NCI-H510A (cell line): ENCODE results near the gene CCHCR1.
"Not testable (repeated sequence)": the region's sequence is repeated elsewhere in the genome, so short reads cannot be mapped to it uniquely, and the experiment has no call there.

Experiments used
- DNase-seq: peaks from one replicate; lab custom pipeline; 2025; lab: John Stamatoyannopoulos, UW

Gene CCHCR1, protein sequence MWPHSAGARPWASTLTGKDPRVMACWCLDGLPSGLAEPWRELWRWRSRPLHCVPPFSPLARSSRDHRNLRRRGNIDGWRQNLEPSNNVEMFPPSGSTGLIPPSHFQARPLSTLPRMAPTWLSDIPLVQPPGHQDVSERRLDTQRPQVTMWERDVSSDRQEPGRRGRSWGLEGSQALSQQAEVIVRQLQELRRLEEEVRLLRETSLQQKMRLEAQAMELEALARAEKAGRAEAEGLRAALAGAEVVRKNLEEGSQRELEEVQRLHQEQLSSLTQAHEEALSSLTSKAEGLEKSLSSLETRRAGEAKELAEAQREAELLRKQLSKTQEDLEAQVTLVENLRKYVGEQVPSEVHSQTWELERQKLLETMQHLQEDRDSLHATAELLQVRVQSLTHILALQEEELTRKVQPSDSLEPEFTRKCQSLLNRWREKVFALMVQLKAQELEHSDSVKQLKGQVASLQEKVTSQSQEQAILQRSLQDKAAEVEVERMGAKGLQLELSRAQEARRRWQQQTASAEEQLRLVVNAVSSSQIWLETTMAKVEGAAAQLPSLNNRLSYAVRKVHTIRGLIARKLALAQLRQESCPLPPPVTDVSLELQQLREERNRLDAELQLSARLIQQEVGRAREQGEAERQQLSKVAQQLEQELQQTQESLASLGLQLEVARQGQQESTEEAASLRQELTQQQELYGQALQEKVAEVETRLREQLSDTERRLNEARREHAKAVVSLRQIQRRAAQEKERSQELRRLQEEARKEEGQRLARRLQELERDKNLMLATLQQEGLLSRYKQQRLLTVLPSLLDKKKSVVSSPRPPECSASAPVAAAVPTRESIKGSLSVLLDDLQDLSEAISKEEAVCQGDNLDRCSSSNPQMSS

DNA sequence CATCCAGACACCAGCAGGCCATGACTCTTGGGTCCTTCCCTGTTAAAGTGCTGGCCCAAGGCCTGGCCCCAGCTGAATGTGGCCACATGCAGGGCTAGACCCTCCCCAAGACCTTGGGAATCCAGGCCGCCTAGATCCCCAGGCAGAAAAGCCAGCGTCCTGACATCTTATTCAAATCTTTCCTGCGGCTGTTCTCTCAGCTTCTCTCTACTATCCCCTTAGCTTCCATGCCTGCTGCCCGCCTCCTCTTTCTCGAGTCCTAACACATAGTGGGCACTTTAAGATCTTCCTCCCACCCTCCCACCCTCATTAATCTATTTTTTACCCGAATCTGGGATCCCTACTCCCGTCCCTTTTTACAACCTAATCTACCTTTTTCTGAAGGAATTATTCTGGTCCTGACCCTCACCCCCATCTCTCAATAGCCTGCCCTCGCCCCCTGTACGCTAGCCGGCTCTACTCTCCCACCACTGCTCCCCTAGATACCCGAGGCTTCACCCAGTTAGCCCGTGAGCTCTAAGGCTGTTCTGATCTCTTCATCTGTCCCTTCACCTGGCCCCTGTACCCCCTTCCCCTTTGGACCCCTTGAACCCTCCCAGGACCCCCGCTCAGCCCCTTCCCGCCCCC lies at the start of gene CCHCR1:
Gene CCHCR1 (minus strand): TSS at position 290 of the 627 bp plus-strand sequence. CDS start 202 bp downstream, at position 88.
- no peak for DNase-seq

DNA sequence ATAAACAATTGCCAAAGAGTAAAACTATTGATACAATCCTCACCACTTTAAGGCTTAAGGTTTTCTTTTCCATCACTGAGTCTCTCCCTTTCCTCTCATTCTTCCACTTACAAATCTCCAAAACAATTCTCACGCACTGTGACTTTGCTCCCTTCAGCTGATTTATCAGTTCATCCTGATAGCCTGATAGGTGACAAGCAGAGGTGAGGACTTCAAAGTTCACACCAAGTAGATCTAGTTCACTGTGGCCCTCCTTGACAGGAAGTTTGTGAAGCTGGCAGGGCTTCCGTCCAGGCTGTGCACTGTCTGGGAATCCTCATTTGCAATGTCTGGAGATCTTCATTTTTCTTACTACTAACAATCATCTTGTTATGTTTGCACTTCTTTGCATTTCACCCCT lies 48.0 kb upstream of the CCHCR1 start:
- no peak for DNase-seq

DNA sequence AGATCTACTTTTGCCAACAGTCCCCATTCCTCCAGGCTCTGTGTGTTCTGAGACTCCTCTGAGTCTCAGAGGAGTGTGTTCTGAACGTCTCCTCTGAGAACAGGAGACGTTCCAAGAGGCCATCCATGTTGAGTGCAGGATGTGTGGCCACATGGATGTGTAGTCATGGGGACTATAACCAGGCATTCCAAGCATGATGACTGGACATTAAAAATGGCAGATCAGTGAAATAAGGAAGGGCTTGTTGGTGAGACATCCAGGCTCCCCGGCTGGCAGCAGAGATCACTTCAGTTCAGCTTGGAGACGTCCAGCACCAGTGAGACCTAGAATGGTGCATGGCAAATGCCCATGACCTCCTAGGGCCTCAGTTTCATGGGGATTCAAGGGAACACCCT lies 47.1 kb upstream of the CCHCR1 start:
- no peak for DNase-seq

DNA sequence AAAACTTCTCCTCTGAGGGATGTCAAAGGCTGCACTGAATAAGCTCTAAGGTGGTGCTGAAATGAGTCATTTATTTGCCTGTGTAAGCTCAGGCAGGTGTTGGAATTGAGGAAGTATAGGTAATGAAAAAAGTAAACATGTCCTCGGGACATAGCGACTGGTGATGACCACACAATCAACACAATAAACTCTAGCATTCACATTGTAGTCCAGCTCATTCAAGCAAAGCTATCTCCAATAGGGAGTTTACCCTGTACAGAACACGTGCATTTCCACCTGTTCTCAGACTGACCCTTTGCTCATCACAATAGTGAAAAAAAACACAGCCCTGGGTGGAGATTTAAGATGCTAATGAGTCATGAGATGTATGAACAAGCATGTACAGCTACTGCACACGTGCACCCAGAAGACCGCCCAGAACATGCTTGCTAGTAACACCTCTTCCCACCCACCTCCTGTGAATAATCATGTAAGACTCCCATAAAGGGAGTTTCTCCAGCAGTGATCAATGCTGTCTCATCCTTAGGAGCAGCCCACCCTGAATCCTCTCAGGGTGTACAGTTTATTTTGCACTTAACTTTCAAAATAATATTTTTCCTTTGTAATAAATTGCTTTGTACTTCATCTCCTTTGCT lies 45.9 kb upstream of the CCHCR1 start:
- DNase-seq: peak; percentile 92

DNA sequence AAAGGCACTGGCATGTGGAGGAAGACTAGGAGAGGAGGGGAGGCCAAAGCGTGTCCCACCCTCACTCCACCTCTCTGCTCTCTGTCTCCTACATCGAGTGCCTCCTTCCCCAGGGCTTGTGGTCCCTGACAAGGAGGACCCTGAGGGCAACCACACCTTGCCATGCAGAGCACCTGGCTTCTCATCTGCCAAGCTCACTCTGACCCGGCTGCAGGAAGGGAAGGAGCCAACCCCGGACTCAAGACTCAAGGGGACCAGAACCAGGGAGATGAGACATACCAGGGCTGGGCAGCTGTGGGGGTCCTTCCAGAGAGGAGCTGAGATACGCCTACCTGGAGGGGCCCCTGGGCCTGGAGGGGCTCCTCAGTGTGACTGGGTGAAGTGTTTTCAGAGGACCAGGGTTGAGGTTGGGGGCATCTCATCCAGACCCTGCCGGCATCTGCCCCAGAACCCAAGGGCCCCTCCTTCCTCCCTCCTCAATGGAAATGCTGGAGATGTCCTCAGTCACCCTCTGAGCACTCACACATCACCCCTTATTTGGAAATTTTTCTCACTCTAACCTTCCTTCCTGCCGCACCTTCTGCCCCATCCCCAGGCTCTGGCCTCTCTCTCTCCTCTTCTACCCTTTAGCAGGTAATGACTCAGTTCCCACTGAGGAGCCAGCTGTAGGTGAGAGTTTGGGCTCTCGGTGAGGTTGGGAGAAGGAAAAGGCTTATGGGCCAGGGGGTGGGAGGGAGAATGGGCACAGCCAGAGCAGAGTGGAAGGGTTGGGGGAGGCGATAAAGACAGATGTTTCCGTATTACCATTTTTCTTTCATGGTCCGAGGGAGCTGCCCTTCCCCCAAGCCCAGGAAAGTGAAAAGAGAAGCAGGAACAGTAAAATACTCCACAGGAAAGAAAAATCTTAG lies 44.9 kb upstream of the CCHCR1 start:
- no peak for DNase-seq

DNA sequence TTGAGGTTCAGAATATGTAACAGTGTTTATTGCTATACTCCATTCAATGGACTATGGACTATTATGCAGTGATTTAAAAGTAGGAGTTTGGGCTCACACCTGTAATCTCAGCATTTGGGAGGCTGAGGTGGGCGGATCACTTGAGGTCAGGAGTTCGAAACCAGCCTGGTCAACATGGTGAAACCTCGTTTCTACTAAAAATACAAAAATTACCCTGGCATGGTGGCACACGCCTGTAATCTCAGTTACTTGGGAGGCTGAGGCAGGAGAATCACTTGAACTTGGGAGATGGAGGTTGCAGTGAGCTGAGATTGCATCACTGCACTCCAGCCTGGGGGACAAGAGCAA lies 41.5 kb upstream of the CCHCR1 start:
- DNase-seq: not testable (repeated sequence)

- DNase-seq: peak; percentile 83
These were observed 40.1 kb upstream of the CCHCR1 start for GRCh38 chr6:31197559-31198305.

DNA sequence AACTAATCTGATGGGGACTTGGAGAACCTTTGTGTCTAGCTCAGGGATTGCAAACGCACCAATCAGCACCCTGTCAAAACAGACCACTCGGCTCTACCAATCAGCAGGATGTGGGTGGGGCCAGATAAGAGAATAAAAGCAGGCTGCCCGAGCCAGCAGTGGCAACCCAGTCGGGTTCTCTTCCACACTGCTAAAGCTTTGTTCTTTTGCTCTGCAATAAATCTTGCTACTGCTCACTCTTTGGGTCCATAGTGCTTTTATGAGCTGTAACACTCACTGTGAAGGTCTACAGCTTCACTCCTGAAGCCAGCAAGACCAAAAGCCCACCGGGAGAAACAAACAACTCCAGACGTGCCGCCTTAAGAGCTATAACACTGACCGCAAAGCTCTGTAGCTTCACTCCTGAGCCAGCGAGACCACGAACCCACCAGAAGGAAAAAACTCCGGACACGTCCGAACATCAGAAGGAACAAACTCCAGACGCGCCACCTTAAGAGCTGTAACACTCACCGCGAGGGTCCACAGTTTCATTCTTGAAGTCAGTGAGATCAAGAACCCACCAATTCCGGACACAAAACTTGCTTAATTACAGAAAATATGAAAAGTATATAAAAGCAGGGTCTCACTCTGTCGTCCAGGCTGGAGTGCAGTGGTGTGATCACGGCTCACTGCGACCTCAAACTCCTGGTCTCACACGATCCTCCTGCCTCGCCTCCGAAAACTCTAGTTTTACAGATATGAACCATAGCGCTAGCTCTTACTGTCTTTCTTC lies 38.8 kb upstream of the CCHCR1 start:
- not testable (repeated sequence) for DNase-seq

DNA sequence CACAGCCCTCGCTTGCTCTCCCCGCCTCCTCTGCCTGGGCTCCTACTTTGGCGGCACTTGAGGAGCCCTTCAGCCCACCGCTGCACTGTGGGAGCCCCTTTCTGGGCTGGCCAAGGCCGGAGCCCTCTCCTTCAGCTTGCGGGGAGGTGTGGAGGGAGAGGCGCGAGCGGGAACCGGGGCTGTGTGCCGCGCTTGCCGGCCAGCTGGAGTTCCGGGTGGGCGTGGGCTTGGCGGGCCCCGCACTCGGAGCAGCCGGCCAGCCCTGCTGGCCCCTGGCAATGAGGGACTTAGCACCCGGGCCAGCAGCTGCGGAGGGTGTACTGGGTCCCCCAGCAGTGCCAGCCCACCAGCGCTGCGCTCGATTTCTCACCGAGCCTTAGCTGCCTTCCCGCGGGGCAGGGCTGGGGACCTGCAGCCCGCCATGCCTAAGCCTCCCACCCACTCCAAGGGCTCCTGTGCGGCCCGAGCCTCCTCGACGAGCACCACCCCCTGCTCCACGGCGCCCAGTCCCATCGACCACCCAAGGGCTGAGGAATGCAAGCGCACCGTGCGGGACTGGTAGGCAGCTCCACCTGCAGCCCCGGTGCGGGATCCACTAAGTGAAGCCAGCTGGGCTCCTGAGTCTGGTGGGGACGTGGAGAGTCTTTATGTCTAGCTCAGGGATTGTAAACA lies 37.8 kb upstream of the CCHCR1 start:
- not testable (repeated sequence) for DNase-seq

GRCh38 chr6:31194061-31194834 lies 36.6 kb upstream of the CCHCR1 start:
- DNase-seq: no peak

DNA sequence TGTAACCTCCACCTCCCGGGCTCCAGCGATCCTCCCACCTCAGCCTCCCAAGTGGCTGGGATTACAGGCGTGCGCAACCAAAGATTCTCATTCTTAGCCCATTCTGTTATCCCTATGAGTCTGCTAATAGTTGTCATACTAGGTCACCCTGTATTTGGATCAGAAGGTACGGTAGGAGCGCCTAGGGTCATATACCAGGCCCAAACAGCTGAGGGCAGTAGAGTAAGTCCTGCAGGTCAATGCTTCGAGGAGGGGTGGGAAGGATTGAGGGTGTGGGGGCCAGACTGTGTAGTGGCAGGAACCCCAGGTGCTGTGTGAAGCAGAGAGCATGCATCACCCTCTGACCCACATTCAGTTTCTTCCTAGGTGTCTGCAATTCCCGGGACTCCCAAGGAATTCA lies 35.6 kb upstream of the CCHCR1 start:
- DNase-seq: no peak

DNA sequence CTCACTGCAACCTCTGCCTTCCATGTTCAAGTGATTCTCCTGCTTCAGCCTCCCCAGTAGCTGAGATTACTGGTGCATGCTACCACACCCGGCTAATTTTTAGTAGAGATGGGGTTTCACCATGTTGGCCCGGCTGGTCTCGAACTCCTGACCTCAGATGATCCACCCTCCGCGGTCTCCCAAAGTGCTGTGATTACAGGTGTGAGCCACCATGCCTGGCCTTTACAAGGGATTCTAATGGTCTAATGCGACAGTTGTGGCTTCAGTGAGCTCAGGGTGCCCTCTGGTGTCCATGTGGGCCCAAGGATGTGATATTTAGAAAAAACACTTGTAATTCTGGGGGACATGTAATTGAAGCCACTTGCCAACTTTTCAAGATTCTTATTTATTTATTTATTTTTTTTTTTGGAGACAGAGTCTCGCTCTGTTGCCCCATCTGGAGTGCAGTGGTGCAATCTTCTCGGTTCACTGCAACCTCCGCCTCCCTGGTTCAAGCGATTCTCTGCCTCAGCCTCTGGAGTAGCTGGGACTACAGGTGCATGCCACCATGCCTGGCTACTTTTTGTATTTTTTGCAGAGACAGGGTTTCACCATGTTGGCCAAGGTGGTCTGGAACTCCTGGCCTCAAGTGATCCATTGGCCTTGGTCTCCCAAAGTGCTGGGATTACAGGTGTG lies 35.0 kb upstream of the CCHCR1 start:
- DNase-seq: peak; percentile 21

DNA sequence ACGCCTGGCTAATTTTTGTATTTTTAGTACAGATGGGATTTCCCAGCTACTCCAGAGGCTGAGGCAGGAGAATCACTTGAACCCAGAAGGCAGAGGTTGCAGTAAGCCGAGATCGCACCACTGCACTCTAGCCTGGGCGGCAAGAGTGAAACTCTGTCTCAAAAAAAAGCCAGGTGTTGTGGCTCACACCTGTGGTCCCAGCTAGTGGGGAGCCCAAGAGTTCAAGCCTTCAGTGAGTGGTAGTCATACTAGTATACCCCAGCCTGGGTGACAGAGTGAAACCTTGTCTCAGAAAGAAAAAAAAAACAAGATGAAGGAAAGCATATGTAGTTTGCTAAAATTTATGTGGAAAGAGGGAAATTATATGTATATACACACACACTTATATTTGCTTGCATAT lies 32.9 kb upstream of the CCHCR1 start:
- no peak for DNase-seq

GRCh38 chr6:31189223-31189622 lies 31.6 kb upstream of the CCHCR1 start:
- not testable (repeated sequence) for DNase-seq

GRCh38 chr6:31187780-31188194 lies 30.2 kb upstream of the CCHCR1 start:
- DNase-seq: no peak

DNA sequence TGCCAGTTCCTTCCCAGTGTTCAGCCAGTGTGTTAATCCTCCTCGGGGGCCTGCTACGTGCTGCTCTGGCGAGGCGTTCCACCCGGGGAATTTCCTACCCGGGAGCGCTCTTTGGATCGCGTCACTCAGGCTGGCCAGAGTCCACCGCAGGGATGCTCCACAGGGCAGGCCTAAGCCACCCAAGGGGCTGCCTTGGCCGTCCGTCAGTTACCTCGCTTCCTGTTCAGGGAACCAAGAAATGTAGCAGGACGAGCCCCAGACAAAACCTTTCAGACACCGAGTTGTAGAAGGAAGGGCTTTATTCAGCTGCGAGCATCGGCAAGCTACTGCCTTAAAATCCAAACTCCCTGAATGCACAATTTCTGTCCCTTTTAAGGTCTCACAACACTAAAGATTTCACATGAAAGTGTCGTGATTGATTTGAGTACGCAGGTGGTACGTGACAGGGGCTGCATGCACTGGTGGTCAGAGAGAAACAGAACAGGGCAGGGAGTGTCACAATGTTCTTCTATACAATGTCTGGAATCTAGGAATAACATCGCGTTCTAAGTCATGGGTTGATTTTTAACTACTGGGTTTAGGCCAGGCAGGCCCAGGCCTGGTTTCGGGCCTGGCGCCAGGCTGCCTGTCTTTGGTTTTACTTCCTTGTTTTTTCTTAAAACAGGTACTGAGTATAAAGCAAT lies 28.6 kb upstream of the CCHCR1 start:
- no peak for DNase-seq

GRCh38 chr6:31185695-31186051 lies 28.1 kb upstream of the CCHCR1 start:
- not testable (repeated sequence) for DNase-seq
